ENCODE results near the gene COL5A2.

COL5A2 gene

GRCh38 chr2:189010536-189010935 is 169.0 kb downstream of the COL5A2 start:
- H3K9me3 ChIP-seq (ENCODE audit: insufficient read depth, low read length), result no peaks in the 10 kb centered on the region

GRCh38 chr2:189008555-189009262 is 170.9 kb downstream of the COL5A2 start:
- no peaks in the 10 kb centered on the region for H3K36me3 ChIP-seq (replicated peaks; ENCODE audit: low read depth, low read length)
- H3K27me3 ChIP-seq (ENCODE audit: low read depth, low read length), result no peaks in the 10 kb centered on the region
- no peak overlapping the region for H3K4me2 ChIP-seq (ENCODE audit: low read length)
- no peaks in the 10 kb centered on the region for H3K9me3 ChIP-seq (ENCODE audit: insufficient read depth, low read length)
- no peaks in the 10 kb centered on the region for H4K20me1 ChIP-seq (ENCODE audit: insufficient read depth, low read length)
- H2AFZ ChIP-seq (ENCODE audit: low read depth, low read length), result no peak overlapping the region
- no peaks in the 10 kb centered on the region for H3K79me2 ChIP-seq (ENCODE audit: low read length)
- H3K4me1 ChIP-seq (ENCODE audit: low read length), result no peaks in the 10 kb centered on the region
- H3K4me3 ChIP-seq (ENCODE audit: low read length), result no peak overlapping the region
- no peak for TF ChIP-seq EZH2phosphoT487 (IDR thresholded peaks at IDR 0.05; ENCODE audit: low read depth)
- no peak for TF ChIP-seq CTCF (IDR thresholded peaks at IDR 0.05; ENCODE audit: low read depth, low read length)
- no peak overlapping the region for H3K27ac ChIP-seq (ENCODE audit: low read length)
- no peak overlapping the region for H3K9ac ChIP-seq (ENCODE audit: low read length)

More at GRCh38 chr2:189010536-189010935, 169.0 kb downstream of the COL5A2 start:
- H3K36me3 ChIP-seq (replicated peaks; ENCODE audit: low read depth, low read length), result no peaks in the 10 kb centered on the region
- no peak overlapping the region for H3K4me2 ChIP-seq (ENCODE audit: low read length)
- H3K4me1 ChIP-seq (ENCODE audit: low read length), result no peaks in the 10 kb centered on the region
- H3K27ac ChIP-seq (ENCODE audit: low read length), result no peak overlapping the region
- no peak overlapping the region for H3K9ac ChIP-seq (ENCODE audit: low read length)
- no peaks in the 10 kb centered on the region for H4K20me1 ChIP-seq (ENCODE audit: insufficient read depth, low read length)
- H3K27me3 ChIP-seq (ENCODE audit: low read depth, low read length), result no peaks in the 10 kb centered on the region
- no peak for TF ChIP-seq CTCF (IDR thresholded peaks at IDR 0.05; ENCODE audit: low read depth, low read length)
- no peak for TF ChIP-seq EZH2phosphoT487 (IDR thresholded peaks at IDR 0.05; ENCODE audit: low read depth)
- H3K4me3 ChIP-seq (ENCODE audit: low read length), result no peak overlapping the region
- no peak overlapping the region for H2AFZ ChIP-seq (ENCODE audit: low read depth, low read length)
- no peaks in the 10 kb centered on the region for H3K79me2 ChIP-seq (ENCODE audit: low read length)

- H3K9ac ChIP-seq (ENCODE audit: low read length), result no peak overlapping the region
- H4K20me1 ChIP-seq (ENCODE audit: insufficient read depth, low read length), result no peaks in the 10 kb centered on the region
- no peak for TF ChIP-seq EZH2phosphoT487 (IDR thresholded peaks at IDR 0.05; ENCODE audit: low read depth)
- H3K4me1 ChIP-seq (ENCODE audit: low read length), result no peaks in the 10 kb centered on the region
- H3K9me3 ChIP-seq (ENCODE audit: insufficient read depth, low read length), result no peaks in the 10 kb centered on the region
- no peak overlapping the region for H3K4me3 ChIP-seq (ENCODE audit: low read length)
- no peak overlapping the region for H3K4me2 ChIP-seq (ENCODE audit: low read length)
- H2AFZ ChIP-seq (ENCODE audit: low read depth, low read length), result no peak overlapping the region
- H3K27me3 ChIP-seq (ENCODE audit: low read depth, low read length), result no peaks in the 10 kb centered on the region
- no peaks in the 10 kb centered on the region for H3K79me2 ChIP-seq (ENCODE audit: low read length)
- H3K36me3 ChIP-seq (replicated peaks; ENCODE audit: low read depth, low read length), result no peaks in the 10 kb centered on the region
- H3K27ac ChIP-seq (ENCODE audit: low read length), result no peak overlapping the region
These were observed 177.5 kb downstream of the COL5A2 start for GRCh38 chr2:189002079-189002478.

- Histone ChIP-seq H3K9me3 (ENCODE audit: insufficient read depth, low read length) (no peaks in the 10 kb centered on the region), H4K20me1 (ENCODE audit: insufficient read depth, low read length) (no peaks in the 10 kb centered on the region), H3K27ac (ENCODE audit: low read length) (no peak overlapping the region), H3K4me2 (ENCODE audit: low read length) (no peak overlapping the region), H2AFZ (ENCODE audit: low read depth, low read length) (no peak overlapping the region), H3K4me3 (ENCODE audit: low read length) (no peak overlapping the region), H3K4me1 (ENCODE audit: low read length) (no peaks in the 10 kb centered on the region), H3K36me3 (replicated peaks; ENCODE audit: low read depth, low read length) (no peaks in the 10 kb centered on the region), H3K9ac (ENCODE audit: low read length) (no peak overlapping the region), H3K79me2 (ENCODE audit: low read length) (no peaks in the 10 kb centered on the region), H3K27me3 (ENCODE audit: low read depth, low read length) (no peaks in the 10 kb centered on the region)
- no peak for TF ChIP-seq EZH2phosphoT487 (IDR thresholded peaks at IDR 0.05; ENCODE audit: low read depth)
- no peak for TF ChIP-seq CTCF (IDR thresholded peaks at IDR 0.05; ENCODE audit: low read depth, low read length)
These were observed 179.3 kb downstream of the COL5A2 start for GRCh38 chr2:189000221-189000620.
